ENCODE data around the gene NUDT4B.
"Not testable (repeated sequence)": the region's sequence is repeated elsewhere in the genome, so short reads cannot be mapped to it uniquely, and the experiment has no call there.

DNA sequence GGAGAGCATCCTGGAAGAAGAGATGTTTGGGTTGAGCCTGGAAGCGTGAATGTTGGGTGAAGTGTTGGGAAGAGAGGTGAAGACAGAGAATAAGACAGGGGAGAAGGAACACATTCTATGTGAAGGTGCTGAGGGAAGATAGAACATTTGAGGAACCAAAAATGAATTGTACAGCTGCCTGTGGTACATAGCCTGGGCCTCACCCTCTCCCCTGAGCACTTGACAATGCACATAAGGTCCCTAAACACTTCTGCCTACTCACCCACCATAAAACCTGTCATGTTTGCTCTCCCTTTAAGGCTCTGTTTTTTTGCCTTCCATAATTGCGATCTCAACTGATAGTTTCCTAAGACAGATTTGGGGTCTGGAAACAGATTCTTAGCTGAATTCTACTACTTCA lies 25.8 kb upstream of the NUDT4B start:
- not testable (repeated sequence) for TF ChIP-seq CTCF, ZNF423 (tag by site-specific recombination; IDR thresholded peaks at IDR 0.05)
- TF ChIP-seq, protein P1, sequence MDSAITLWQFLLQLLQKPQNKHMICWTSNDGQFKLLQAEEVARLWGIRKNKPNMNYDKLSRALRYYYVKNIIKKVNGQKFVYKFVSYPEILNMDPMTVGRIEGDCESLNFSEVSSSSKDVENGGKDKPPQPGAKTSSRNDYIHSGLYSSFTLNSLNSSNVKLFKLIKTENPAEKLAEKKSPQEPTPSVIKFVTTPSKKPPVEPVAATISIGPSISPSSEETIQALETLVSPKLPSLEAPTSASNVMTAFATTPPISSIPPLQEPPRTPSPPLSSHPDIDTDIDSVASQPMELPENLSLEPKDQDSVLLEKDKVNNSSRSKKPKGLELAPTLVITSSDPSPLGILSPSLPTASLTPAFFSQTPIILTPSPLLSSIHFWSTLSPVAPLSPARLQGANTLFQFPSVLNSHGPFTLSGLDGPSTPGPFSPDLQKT (IDR thresholded peaks at IDR 0.05; ENCODE audit: borderline replicate concordance, low read depth, low read length), result not testable (repeated sequence)

Data from HEK293 (cell line).